HL-60 (cell line): ENCODE measurements around the gene FOSB.

Source experiments
- DNase-seq, 2 experiments: peaks; one replicate each; pipeline ENCODE4 v3.0.0-alpha.2; 2010 to 2020; ENCODE audit warnings: low read depth in 1 of 2, low spot score in 1 of 2
- H3K27ac ChIP-seq: fragments of 250-450 bp; sonication (Bioruptor Pico); replicated peaks from 2 replicates; pipeline ENCODE4 v1.5.1; 2020; ENCODE audit warnings: mild to moderate bottlenecking, moderate library complexity
- H3K27me3 ChIP-seq: fragments of 250-450 bp; sonication (Bioruptor Pico); 2 replicates; pipeline ENCODE4 v1.5.1; 2021; ENCODE audit warnings: mild to moderate bottlenecking, moderate library complexity; ENCODE audit not compliant: insufficient read depth, poor library complexity, severe bottlenecking
- H3K4me3 ChIP-seq: replicated peaks from 2 replicates; pipeline ENCODE4 v1.5.1; 2011; ENCODE audit warnings: mild to moderate bottlenecking, control low read depth, low read length; ENCODE audit not compliant: insufficient read depth
- CTCF ChIP-seq: IDR thresholded peaks from one replicate; pipeline ENCODE4 v1.5.1; 2011; ENCODE audit warnings: low read length, control low read depth, inconsistent platforms; ENCODE audit not compliant: insufficient read depth
- GABPA ChIP-seq: IDR thresholded peaks from 2 replicates; pipeline ENCODE4 v1.6.1; 2012; ENCODE audit warnings: low read depth
- POLR2AphosphoS5 ChIP-seq: IDR thresholded peaks from 2 replicates; pipeline ENCODE4 v1.6.1; 2012; ENCODE audit warnings: low read depth
- REST ChIP-seq: IDR thresholded peaks from 2 replicates; pipeline ENCODE4 v1.6.1; 2012; ENCODE audit warnings: low read depth; ENCODE audit not compliant: insufficient replicate concordance
- SPI1 ChIP-seq: IDR thresholded peaks from 2 replicates; pipeline ENCODE4 v1.6.1; 2012; ENCODE audit warnings: low read depth, mild to moderate bottlenecking, borderline replicate concordance

The FOSB gene

GRCh38 chr19:45499196-45500180 lies 31.7 kb downstream of the FOSB start:
- no peak overlapping the region for H3K4me3 ChIP-seq

GRCh38 chr19:45500918-45501729 lies 33.3 kb downstream of the FOSB start:
- TF ChIP-seq CTCF (no peak), GABPA (no peak), SPI1 (no peak), REST (no peak), POLR2AphosphoS5 (no peak)
- DNase-seq = no peak
- no peak overlapping the region for H3K4me3 ChIP-seq
- H3K27me3 ChIP-seq = peaks cover 20% of the 10 kb centered on the region
- H3K27ac ChIP-seq = no peak overlapping the region

More at GRCh38 chr19:45499196-45500180, 31.7 kb downstream of the FOSB start:
- Histone ChIP-seq H3K27me3 (peaks cover 32% of the 10 kb centered on the region), H3K27ac (no peak overlapping the region)
- DNase-seq = no peak
- TF ChIP-seq POLR2AphosphoS5 (no peak), CTCF (no peak), SPI1 (no peak), GABPA (no peak), REST (no peak)

GRCh38 chr19:45501730-45502014 lies 33.9 kb downstream of the FOSB start:
- no peak overlapping the region for H3K4me3 ChIP-seq
- no peak overlapping the region for H3K27ac ChIP-seq
- no peak for DNase-seq
- no peak for TF ChIP-seq GABPA
- TF ChIP-seq SPI1 = no peak
- TF ChIP-seq POLR2AphosphoS5 = no peak
- TF ChIP-seq CTCF = no peak
- no peak for TF ChIP-seq REST
- H3K27me3 ChIP-seq = peaks cover 15% of the 10 kb centered on the region
